Measurements from ENCODE around the gene CACNA1B.

- TF ChIP-seq CTCF (IDR thresholded peaks at IDR 0.05) (no peak), POLR2A (IDR thresholded peaks at IDR 0.05) (no peak)
Observed at GRCh38 chr9:137971477-137972138, 94.0 kb downstream of the CACNA1B start.
